BLaER1 treated with 17β-estradiol and CSF1 and Interleukin-3, amounts not matched to agents 10 nM and 100 nM (cell line): Measurements from ENCODE around the gene MAP3K4.
A peak's percentile ranks its signal among the peaks of the same experiment; 100 is the strongest.
"Not testable (repeated sequence)": the region's sequence is repeated elsewhere in the genome, so short reads cannot be mapped to it uniquely, and the experiment has no call there.

ENCODE experiments used
- H3K27ac ChIP-seq, 11 experiments: shearing (Covaris generic); formaldehyde crosslinking; 2 replicates each; pipeline ENCODE4 v1.8.1; 2022
- H3K27me3 ChIP-seq, 11 experiments: shearing (Covaris generic); formaldehyde crosslinking; 2 replicates each; pipeline ENCODE4 v1.8.1; 2022
- H3K36me3 ChIP-seq, 11 experiments: shearing (Covaris generic); formaldehyde crosslinking; 2 replicates each; pipeline ENCODE4 v1.8.1; 2022
- H3K4me1 ChIP-seq, 10 experiments: shearing (Covaris generic); formaldehyde crosslinking; 2 replicates each; pipeline ENCODE4 v1.8.1; 2022
- H3K4me2 ChIP-seq, 11 experiments: shearing (Covaris generic); formaldehyde crosslinking; 2 replicates each; pipeline ENCODE4 v1.8.1; 2022
- H3K4me3 ChIP-seq, 10 experiments: shearing (Covaris generic); formaldehyde crosslinking; 2 replicates each; pipeline ENCODE4 v1.8.1; 2022
- H3K9ac ChIP-seq, 11 experiments: shearing (Covaris generic); formaldehyde crosslinking; 2 replicates each; pipeline ENCODE4 v1.8.1; 2022
- H3K9me3 ChIP-seq, 11 experiments: shearing (Covaris generic); formaldehyde crosslinking; replicated peaks in 1 of 11; 2 replicates each; pipeline ENCODE4 v1.8.1; 2022
- H4K20me1 ChIP-seq, 11 experiments: shearing (Covaris generic); formaldehyde crosslinking; 2 replicates each; pipeline ENCODE4 v1.8.1; 2022
- Cebpa-rat ChIP-seq, 11 experiments: shearing (Covaris generic); IDR thresholded peaks; 2 replicates each; pipeline ENCODE4 v1.8.1; 2022

Gene MAP3K4

DNA sequence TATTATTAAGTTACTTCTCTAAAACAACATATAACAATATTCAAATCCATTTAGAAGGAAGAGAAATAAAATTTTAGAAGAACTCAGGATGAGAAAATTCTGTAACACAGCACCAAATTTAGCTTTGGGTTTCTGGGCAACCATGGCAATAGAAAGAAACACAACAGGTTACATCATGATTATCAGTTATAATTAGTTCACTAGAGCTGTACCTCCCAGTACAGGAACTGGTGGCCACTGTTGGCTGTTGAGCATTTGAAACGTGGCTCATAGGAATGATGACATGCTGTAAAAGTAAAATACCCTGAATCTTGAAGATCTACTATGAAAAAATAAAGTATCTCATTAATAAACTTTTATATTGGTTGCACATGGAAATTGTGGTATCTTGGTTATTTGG is 23.7 kb upstream of the MAP3K4 start:
- H3K36me3 ChIP-seq = no peaks in the 10 kb centered on the region
- H3K4me3 ChIP-seq = no peak overlapping the region
- H4K20me1 ChIP-seq = no peaks in the 10 kb centered on the region
- peak overlapping the region in 3 of 11 experiments; percentile 49 to 88 (median 79); a peak in 5 of 22 replicates for H3K4me2 ChIP-seq
- TF ChIP-seq Cebpa-rat (IDR thresholded peaks at IDR 0.05) = no peak
- no peak overlapping the region for H3K9ac ChIP-seq
- no peaks in the 10 kb centered on the region for H3K27me3 ChIP-seq
- H3K4me1 ChIP-seq = peaks cover 8 to 28% (median 13%) of the 10 kb centered on the region in 10 experiments
- peak overlapping the region in 1 of 11 experiments; percentile 63; a peak in 1 of 22 replicates for H3K27ac ChIP-seq
- H3K9me3 ChIP-seq = no peaks in the 10 kb centered on the region

DNA sequence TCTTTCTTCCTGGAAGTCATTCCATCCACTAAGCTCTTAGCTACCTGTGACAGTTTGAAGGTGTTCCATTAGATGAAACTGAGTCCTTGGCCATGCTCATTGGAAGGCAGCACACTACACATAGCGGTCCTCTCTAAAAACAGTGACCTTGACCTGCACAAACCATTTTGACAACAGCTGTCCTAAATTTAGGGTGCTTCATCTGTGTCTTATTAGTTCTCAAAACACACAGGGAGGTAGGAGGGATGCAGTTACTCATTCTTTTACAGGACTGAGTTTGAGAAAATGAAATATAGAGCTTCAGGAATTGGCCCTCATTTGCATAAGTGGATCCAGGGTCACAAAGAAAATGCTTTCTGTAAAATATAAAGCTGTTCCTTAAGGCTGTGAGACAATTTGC is 20.4 kb upstream of the MAP3K4 start:
- H3K36me3 ChIP-seq = no peaks in the 10 kb centered on the region
- no peaks in the 10 kb centered on the region for H3K27me3 ChIP-seq
- no peaks in the 10 kb centered on the region for H4K20me1 ChIP-seq
- TF ChIP-seq Cebpa-rat (IDR thresholded peaks at IDR 0.05) = no peak
- no peak overlapping the region for H3K4me3 ChIP-seq
- H3K4me1 ChIP-seq = peaks cover 16 to 30% (median 24%) of the 10 kb centered on the region in 10 experiments
- no peak overlapping the region for H3K9ac ChIP-seq
- no peak overlapping the region for H3K4me2 ChIP-seq
- H3K27ac ChIP-seq = no peak overlapping the region
- H3K9me3 ChIP-seq = no peaks in the 10 kb centered on the region

DNA sequence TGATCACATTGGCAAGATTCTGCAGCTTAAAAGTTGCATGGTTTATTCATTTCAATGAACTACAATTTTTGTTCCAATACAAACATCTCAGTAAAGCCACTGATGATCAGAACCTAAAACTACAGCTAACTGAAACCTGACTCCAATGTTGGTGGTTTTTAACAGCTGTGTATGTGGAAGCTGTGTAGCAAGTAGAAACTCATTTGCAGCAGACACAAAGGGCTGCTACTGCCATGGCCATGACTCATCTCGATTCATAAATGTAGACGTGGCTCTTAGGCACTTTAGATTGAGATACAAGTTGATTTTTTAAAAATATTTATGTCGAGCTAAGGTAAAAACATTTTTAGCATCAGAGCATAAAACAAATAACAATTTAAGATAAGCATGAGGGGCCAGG is 19.5 kb upstream of the MAP3K4 start:
- H4K20me1 ChIP-seq = no peaks in the 10 kb centered on the region
- no peak overlapping the region for H3K4me3 ChIP-seq
- H3K4me2 ChIP-seq = peak overlapping the region in 1 of 11 experiments; percentile 77; a peak in 1 of 22 replicates
- H3K36me3 ChIP-seq = no peaks in the 10 kb centered on the region
- H3K27me3 ChIP-seq = no peaks in the 10 kb centered on the region
- H3K9ac ChIP-seq = no peak overlapping the region
- no peak overlapping the region for H3K27ac ChIP-seq
- TF ChIP-seq Cebpa-rat (IDR thresholded peaks at IDR 0.05) = no peak
- no peaks in the 10 kb centered on the region for H3K9me3 ChIP-seq
- H3K4me1 ChIP-seq = peaks cover 8 to 20% (median 15%) of the 10 kb centered on the region in 10 experiments

DNA sequence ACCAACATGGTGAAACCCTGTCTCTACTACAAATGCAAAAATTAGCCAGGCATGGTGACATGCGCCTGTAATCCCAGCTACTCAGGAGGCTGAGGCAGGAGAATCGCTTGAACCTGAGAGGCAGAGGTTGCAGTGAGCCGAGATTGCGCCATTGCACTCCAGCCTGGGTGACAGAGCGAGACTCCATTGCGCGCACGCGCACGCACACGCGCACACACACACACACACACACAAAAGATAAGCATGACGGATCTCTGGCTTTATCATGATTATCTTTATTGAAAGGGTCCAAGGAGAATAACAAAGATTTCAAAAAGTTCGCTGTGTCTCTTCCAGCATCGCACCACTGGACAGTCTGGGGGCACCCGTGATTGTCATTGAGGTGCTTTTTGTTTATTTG is 19.0 kb upstream of the MAP3K4 start:
- not testable (repeated sequence) for H3K4me3 ChIP-seq, H3K36me3 ChIP-seq, H4K20me1 ChIP-seq, H3K9me3 ChIP-seq, H3K9ac ChIP-seq, H3K27me3 ChIP-seq
- peaks cover 8 to 19% (median 13%) of the 10 kb centered on the region in 10 experiments for H3K4me1 ChIP-seq
- peak overlapping the region in 7 of 11 experiments; percentile 50 to 77 (median 63); a peak in 10 of 22 replicates for H3K4me2 ChIP-seq
- H3K27ac ChIP-seq = peak overlapping the region in 1 of 11 experiments; percentile 22; a peak in 1 of 22 replicates

DNA sequence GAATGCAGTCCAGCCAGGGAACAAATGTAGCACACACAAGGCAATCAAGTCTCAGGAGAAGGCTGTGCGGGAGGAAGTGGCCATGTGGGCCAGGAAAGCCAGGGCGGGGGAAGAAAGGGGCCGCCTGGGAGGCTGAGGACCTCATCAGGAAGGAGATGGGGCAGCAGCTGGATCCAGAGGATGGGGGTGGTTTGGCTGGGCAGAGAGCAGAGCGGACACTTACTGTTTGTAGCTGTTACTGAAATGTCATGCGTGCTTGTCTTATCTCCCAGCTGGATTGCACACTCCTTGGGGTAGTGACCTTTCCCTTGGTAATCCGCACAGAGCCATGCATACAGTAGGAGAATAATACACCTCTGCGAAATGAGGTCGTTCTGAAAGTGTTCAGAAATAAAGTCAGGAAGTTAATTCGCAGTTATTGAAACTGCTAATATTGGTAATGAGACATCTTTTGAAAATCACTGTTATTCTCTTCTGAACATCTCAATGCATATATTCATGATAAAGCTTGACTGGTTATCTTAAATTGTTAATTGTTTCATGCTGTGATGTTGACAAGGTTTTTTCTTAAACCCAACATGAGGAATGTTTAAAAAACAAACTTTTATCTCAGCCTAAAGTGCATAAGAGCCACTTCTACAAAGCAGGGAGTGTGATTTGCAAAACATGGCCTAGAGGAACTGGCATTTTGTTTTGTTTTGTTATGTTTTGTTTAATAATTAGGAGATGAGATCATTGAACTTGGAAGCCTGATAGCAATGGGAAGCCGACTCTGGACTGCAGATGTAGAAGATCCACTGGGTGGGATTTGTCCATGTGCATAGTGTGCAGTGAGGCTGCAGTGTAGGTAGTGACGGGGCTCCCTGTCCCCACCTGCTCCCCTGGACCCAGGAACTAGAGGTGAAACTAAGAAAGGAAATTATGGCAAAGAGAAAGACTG is 18.0 kb upstream of the MAP3K4 start:
- Histone ChIP-seq H4K20me1 (no peaks in the 10 kb centered on the region), H3K27ac (no peak overlapping the region; a peak in 1 of 22 replicates), H3K4me1 (peaks cover 5 to 19% (median 13%) of the 10 kb centered on the region in 10 experiments; a peak in 19 of 20 replicates), H3K4me2 (peak overlapping the region; percentile 26 to 77 (median 57); a peak in 20 of 22 replicates), H3K27me3 (no peaks in the 10 kb centered on the region), H3K36me3 (no peaks in the 10 kb centered on the region), H3K4me3 (no peak overlapping the region), H3K9me3 (no peaks in the 10 kb centered on the region), H3K9ac (no peak overlapping the region)
- no peak for TF ChIP-seq Cebpa-rat (IDR thresholded peaks at IDR 0.05)

DNA sequence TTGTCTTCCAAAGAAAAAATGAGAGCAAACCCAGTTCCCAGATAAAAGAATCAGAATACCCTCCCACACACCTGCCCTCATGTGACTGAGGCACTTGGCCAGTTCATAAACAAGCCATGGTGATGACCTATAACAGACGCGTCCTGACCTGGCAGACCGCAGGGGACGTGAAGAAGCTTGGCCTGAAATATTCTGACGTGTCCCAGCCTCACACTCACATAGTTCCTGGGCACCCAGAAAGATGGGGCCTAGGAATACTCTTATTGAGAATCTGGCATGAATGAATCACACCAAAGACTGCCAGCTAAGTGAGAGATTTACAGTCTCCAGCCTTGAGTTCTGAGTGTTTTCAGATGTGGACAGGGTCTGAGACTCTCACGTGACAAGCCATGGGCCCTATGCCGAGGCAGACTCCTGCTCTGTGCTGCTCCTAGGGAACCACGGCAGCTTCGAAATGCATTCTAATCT is 17.2 kb upstream of the MAP3K4 start:
- H3K27ac ChIP-seq = no peak overlapping the region
- no peaks in the 10 kb centered on the region for H3K36me3 ChIP-seq
- H4K20me1 ChIP-seq = no peaks in the 10 kb centered on the region
- H3K9ac ChIP-seq = no peak overlapping the region
- TF ChIP-seq Cebpa-rat (IDR thresholded peaks at IDR 0.05) = no peak
- no peak overlapping the region for H3K4me3 ChIP-seq
- no peaks in the 10 kb centered on the region for H3K27me3 ChIP-seq
- H3K4me2 ChIP-seq = peak overlapping the region in 1 of 11 experiments; percentile 17; a peak in 1 of 22 replicates
- H3K9me3 ChIP-seq = no peaks in the 10 kb centered on the region
- peaks cover 5 to 19% (median 13%) of the 10 kb centered on the region in 10 experiments; a peak in 19 of 20 replicates for H3K4me1 ChIP-seq

DNA sequence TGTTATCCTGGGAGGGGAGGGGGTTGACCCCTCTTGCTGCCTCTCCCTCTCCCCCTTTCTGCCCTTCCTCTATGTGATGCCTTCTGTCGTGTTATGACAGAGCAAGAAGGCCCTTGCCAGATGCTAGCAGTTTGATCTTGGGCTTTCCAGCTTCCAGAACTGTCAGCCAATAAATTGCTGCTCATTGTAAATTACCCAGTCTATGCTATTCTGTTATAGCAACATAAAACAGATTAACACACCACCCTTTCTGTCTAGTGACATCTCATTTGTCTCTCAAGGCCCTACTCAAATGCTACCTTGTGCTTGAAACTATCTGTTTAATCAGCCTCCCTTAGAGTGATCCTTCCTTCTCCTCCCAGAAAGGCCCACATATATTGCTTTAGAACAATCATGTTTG is 16.4 kb upstream of the MAP3K4 start:
- no peak overlapping the region for H3K9ac ChIP-seq
- H3K4me3 ChIP-seq = no peak overlapping the region
- H3K9me3 ChIP-seq = no peaks in the 10 kb centered on the region
- H3K4me2 ChIP-seq = no peak overlapping the region
- H3K36me3 ChIP-seq = no peaks in the 10 kb centered on the region
- H4K20me1 ChIP-seq = no peaks in the 10 kb centered on the region
- H3K27me3 ChIP-seq = no peaks in the 10 kb centered on the region
- H3K27ac ChIP-seq = no peak overlapping the region
- peaks cover 5 to 19% (median 13%) of the 10 kb centered on the region in 10 experiments; a peak in 19 of 20 replicates for H3K4me1 ChIP-seq
- no peak for TF ChIP-seq Cebpa-rat (IDR thresholded peaks at IDR 0.05)

DNA sequence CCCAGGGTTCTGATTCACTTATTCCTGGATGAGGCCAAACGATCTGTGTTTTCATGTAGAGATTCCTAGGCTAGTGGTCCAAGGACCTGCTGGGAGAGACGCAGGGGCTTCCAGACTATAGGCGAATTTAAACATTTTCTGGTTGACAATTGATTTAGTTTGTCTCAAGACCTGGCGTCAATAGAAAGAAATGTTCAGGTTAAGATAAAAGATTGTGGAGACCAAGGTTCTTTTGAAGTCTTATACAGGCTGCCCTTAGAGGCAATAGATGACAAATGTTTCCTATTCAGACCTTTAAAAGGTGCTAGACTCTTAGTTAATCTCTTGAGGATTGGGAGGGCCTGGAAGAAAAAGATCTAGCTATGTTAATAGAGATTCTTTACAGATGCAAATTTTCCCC is 15.6 kb upstream of the MAP3K4 start:
- not testable (repeated sequence) for H3K9me3 ChIP-seq, H3K9ac ChIP-seq, H3K27me3 ChIP-seq, H4K20me1 ChIP-seq, H3K27ac ChIP-seq, H3K36me3 ChIP-seq, H3K4me3 ChIP-seq, H3K4me2 ChIP-seq
- peaks cover 5 to 19% (median 13%) of the 10 kb centered on the region in 10 experiments; a peak in 19 of 20 replicates for H3K4me1 ChIP-seq

DNA sequence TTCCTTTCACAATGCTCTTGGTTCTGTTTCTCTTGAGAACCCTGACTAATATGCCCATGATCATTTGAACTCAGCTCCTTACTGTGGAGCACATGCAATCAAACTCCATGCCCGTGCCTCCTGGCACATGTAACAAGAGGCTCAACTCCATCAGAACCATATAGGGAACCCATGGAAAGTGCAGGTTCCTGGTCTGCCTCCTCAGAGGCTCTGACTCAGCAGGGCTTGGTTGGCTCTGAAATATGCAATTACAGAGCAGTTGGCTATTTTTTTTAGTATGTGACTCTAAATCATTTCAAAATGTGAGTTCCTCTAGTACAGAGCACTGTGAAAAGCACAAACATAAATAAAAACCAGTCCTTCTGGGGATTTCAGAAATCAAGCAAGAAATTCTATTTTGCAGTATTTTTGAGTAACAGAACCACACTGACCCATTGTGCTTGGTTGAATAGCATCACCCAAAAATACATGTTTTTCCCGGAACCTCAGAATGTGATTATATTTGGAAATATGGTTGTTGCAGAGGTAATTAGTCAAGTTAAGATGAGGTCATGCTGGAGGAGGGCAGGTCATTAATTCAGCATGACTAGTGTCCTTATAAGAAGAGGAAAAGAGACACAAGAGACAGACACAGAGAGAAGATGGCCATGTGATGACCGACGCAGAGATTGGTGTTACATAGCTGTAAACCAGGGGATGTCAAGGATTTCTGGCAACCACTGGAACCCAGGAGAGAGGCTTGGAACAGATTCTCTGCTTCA is 13.2 kb upstream of the MAP3K4 start:
- Histone ChIP-seq H3K36me3 (0 out of 22 replicates have a peak, but pooled peaks cover 0 to 3% (median 0%) of the 10 kb centered on the region in 11 experiments), H3K27me3 (no peaks in the 10 kb centered on the region), H3K9ac (no peak overlapping the region), H3K9me3 (peaks cover 17 to 27% (median 21%) of the 10 kb centered on the region in 11 experiments), H3K27ac (no peak overlapping the region), H3K4me3 (no peak overlapping the region), H3K4me1 (peaks cover 2 to 8% (median 7%) of the 10 kb centered on the region in 10 experiments; a peak in 19 of 20 replicates), H4K20me1 (no peaks in the 10 kb centered on the region), H3K4me2 (no peak overlapping the region)
- no peak for TF ChIP-seq Cebpa-rat (IDR thresholded peaks at IDR 0.05)
